Panc1 (cell line): ENCODE data around the gene USB1. TPM values are rescaled to one million over a fixed set of nuclear protein-coding genes. Genes with fewer than 3 reads are reported as not detected.

Source experiments
- ATAC-seq: fragments of 200-7000 bp; cut with Tn5 transposase; 2 replicates; pipeline ENCODE4 v1.9.1; 2020; ENCODE audit warnings: mild to moderate bottlenecking, moderate library complexity
- BruUV-seq: library from RNA; stranded (reverse); fragments of 400-500 nt; replicated peaks from 2 replicates; lab custom pipeline; 2021; lab: Mats Ljungman, UMichigan
- CTCF ChIA-PET: fragments of 300-600 bp; sonication (Branson Sonifier 250); formaldehyde crosslinking; loops from one replicate; lab custom pipeline; 2022; ENCODE audit warnings: antibody characterized with exemption; lab: Charles Lee
- POLR2A ChIA-PET: fragments of 300-600 bp; sonication (Branson Sonifier 250); formaldehyde crosslinking; loops from one replicate; lab custom pipeline; 2022; ENCODE audit warnings: antibody characterized with exemption; lab: Charles Lee
- DNase-seq: peaks from one replicate; pipeline ENCODE4 v3.0.0-alpha.2; 2010; ENCODE audit warnings: low read depth, low spot score
- H3K27ac ChIP-seq: 2 replicates; pipeline ENCODE4 v1.5.1; 2011; ENCODE audit warnings: mild to moderate bottlenecking, low read length, inconsistent platforms
- H3K27me3 ChIP-seq: fragments of 200-500 bp; sonication (Bioruptor generic); 2 replicates; pipeline ENCODE4 v1.6.0; 2014; ENCODE audit warnings: low read length, inconsistent platforms; ENCODE audit not compliant: control insufficient read depth, insufficient read depth
- H3K36me3 ChIP-seq: fragments of 200-500 bp; sonication (Bioruptor generic); 2 replicates; pipeline ENCODE4 v1.5.1; 2014; ENCODE audit warnings: inconsistent platforms, mild to moderate bottlenecking, low read length, moderate library complexity; ENCODE audit not compliant: control insufficient read depth, insufficient read depth
- H3K4me1 ChIP-seq: 2 replicates; pipeline ENCODE4 v1.5.1; 2011; ENCODE audit warnings: inconsistent platforms, mild to moderate bottlenecking, low read length, moderate library complexity; ENCODE audit not compliant: control insufficient read depth, insufficient read depth
- H3K4me3 ChIP-seq, 2 experiments: 2 replicates each; pipeline ENCODE4 v1.5.1; 2011 to 2012; ENCODE audit warnings: low read depth in 2 of 2, low read length in 2 of 2, mild to moderate bottlenecking in 2 of 2, inconsistent platforms in 1 of 2, moderate library complexity in 1 of 2
- H3K9me3 ChIP-seq: fragments of 200-500 bp; sonication (Bioruptor generic); 2 replicates; pipeline ENCODE4 v1.5.1; 2014; ENCODE audit warnings: low read depth, mild to moderate bottlenecking, inconsistent platforms, low read length, moderate library complexity; ENCODE audit not compliant: control insufficient read depth, insufficient read depth
- POLR2AphosphoS5 ChIP-seq: IDR thresholded peaks from 2 replicates; pipeline ENCODE4 v1.6.1; 2012; ENCODE audit warnings: mild to moderate bottlenecking, low read depth, low read length, moderate library complexity
- REST ChIP-seq, 2 experiments: IDR thresholded peaks; 2 replicates each; pipeline ENCODE4 v1.6.1; 2011 to 2012; ENCODE audit warnings: low read depth in 2 of 2, control low read depth in 1 of 2, low read length in 1 of 2, mild to moderate bottlenecking in 1 of 2, moderate library complexity in 1 of 2; ENCODE audit not compliant: insufficient read depth in 1 of 2
- SIN3A ChIP-seq: IDR thresholded peaks from 2 replicates; pipeline ENCODE4 v1.6.1; 2012; ENCODE audit warnings: low read depth, mild to moderate bottlenecking, low read length, moderate library complexity, borderline replicate concordance; ENCODE audit not compliant: insufficient read depth
- TCF7L2 ChIP-seq: IDR thresholded peaks from 2 replicates; pipeline ENCODE4 v1.6.1; 2011; ENCODE audit warnings: mild to moderate bottlenecking, low read depth, low read length, inconsistent platforms
- in situ Hi-C: cut with HindIII; loops from 2 replicates; pipeline ENCODE4 v1.10.0; 2016; ENCODE audit warnings: low sequenced_read_pairs, low pct_unique_long_range_greater_than_20kb
- intact Hi-C: fragments of 100-400 bp; cut with micrococcal nuclease; formaldehyde crosslinking; loops from one replicate; pipeline ENCODE4 v1.10.0; 2022; ENCODE audit not compliant: unreplicated experiment
- total RNA-seq: library from RNA; stranded (reverse); gene quantifications from one replicate; pipeline ENCODE4 v1.2.1, GENCODE V29; 2021; ENCODE audit not compliant: unreplicated experiment
- TF ChIP-seq, protein P1 (sequence below): fragments of 450-650 bp; IDR thresholded peaks from 2 replicates; pipeline ENCODE4 v1.5.1; 2017; ENCODE audit warnings: mild to moderate bottlenecking

USB1 gene
- total RNA-seq, 1 experiment from 2014 or later, result 58.2 TPM

GRCh38 chr16:57984443-57985203 lies 16.6 kb upstream of the USB1 start:
- intact Hi-C loops (no loop called here), in situ Hi-C loops (no loop called here)
- H3K36me3 ChIP-seq, result no peaks in the 10 kb centered on the region
- DNase-seq, result no peak
- CTCF ChIA-PET, result no interaction called here
- no peaks in the 10 kb centered on the region for H3K4me1 ChIP-seq
- H3K4me3 ChIP-seq, result peak overlapping the region; percentile 32 to 38
- no peak overlapping the region for H3K27ac ChIP-seq
- no peaks in the 10 kb centered on the region for H3K9me3 ChIP-seq
- no TSS peak for BruUV-seq
- no peaks in the 10 kb centered on the region for H3K27me3 ChIP-seq
- peak; percentile 85 for ATAC-seq
- TF ChIP-seq TCF7L2 (no peak), SIN3A (no peak), REST (IDR thresholded peaks at IDR 0.05; ENCODE audit: insufficient read depth in 1 of 2, low read depth in 2 of 2, low read length in 1 of 2) (no peak), POLR2AphosphoS5 (no peak)
- TF ChIP-seq, protein P1, sequence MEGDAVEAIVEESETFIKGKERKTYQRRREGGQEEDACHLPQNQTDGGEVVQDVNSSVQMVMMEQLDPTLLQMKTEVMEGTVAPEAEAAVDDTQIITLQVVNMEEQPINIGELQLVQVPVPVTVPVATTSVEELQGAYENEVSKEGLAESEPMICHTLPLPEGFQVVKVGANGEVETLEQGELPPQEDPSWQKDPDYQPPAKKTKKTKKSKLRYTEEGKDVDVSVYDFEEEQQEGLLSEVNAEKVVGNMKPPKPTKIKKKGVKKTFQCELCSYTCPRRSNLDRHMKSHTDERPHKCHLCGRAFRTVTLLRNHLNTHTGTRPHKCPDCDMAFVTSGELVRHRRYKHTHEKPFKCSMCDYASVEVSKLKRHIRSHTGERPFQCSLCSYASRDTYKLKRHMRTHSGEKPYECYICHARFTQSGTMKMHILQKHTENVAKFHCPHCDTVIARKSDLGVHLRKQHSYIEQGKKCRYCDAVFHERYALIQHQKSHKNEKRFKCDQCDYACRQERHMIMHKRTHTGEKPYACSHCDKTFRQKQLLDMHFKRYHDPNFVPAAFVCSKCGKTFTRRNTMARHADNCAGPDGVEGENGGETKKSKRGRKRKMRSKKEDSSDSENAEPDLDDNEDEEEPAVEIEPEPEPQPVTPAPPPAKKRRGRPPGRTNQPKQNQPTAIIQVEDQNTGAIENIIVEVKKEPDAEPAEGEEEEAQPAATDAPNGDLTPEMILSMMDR, result no peak
- POLR2A ChIA-PET, result no interaction called here

GRCh38 chr16:57985204-57986181 lies 15.7 kb upstream of the USB1 start:
- no peaks in the 10 kb centered on the region for H3K4me1 ChIP-seq
- H3K27ac ChIP-seq, result no peak overlapping the region
- intact Hi-C loops, result no loop called here
- POLR2A ChIA-PET, result no interaction called here
- H3K4me3 ChIP-seq, result peak overlapping the region; percentile 6 to 32; a peak in 3 of 4 replicates
- no peaks in the 10 kb centered on the region for H3K27me3 ChIP-seq
- TF ChIP-seq TCF7L2 (no peak), REST (IDR thresholded peaks at IDR 0.05; ENCODE audit: insufficient read depth in 1 of 2, low read depth in 2 of 2, low read length in 1 of 2) (no peak), SIN3A (no peak), POLR2AphosphoS5 (no peak)
- TF ChIP-seq, protein P1, result no peak
- DNase-seq (no peak), ATAC-seq (peak; percentile 33; the same call in 1 of the 2 replicates)
- H3K36me3 ChIP-seq, result no peaks in the 10 kb centered on the region
- no peaks in the 10 kb centered on the region for H3K9me3 ChIP-seq
- CTCF ChIA-PET, result no interaction called here
- no TSS peak for BruUV-seq
- in situ Hi-C loops, result no loop called here
